ENCODE data around the gene PRMT1. TPM values are rescaled to one million over a fixed set of nuclear protein-coding genes. Genes with fewer than 3 reads are reported as not detected.

Gene PRMT1
- total and polyA plus RNA-seq, 4 donors = 35.1 to 67.2 (median 53.8) TPM

DNA sequence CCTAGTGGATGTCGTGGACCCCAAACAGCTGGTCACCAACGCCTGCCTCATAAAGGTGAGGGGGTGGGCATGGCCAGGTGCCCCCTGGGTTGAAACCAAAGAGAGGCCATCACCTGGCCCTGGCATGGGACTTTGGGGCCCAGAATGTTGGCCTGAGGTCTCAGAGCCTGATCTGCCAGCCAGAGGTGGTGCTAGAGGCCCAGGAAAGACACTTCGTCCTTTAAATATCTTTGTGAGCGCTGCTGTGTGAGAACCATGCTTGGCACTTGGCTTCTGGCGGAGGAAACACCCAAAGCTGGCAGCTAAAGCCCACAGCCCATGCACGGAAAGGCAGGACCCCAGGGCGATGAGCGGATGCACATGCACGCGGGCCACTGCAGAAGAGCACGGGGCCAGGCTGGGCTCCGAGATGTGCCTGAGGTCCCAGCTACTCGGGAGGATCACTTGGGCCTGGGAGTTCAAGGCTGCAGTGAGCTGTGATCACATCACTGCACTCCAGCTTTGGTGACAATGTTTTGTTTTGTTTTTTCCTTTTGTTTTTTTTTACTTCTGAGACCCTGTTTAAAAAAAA, 8.0 kb downstream of the PRMT1 start (continued):
- TF ChIP-seq MAX (IDR thresholded peaks at IDR 0.05) = no peak

- Histone ChIP-seq H3K9me3 (ENCODE audit: control insufficient read depth in 4 of 4, low read length in 3 of 4) (no peaks in the 10 kb centered on the region), H3K27me3 (ENCODE audit: control insufficient read depth in 4 of 4, insufficient read depth in 4 of 4, low read length in 3 of 4) (no peaks in the 10 kb centered on the region), H3K36me3 (ENCODE audit: control insufficient read depth in 4 of 4, insufficient read depth in 3 of 4, low read depth in 1 of 4, low read length in 3 of 4) (peaks cover 6 to 49% (median 16%) of the 10 kb centered on the region in 4 donors), H3K27ac (ENCODE audit: low read depth in 1 of 2, low read length in 2 of 2) (no peak overlapping the region), H3K4me3 (ENCODE audit: low read depth in 1 of 3, low read length in 3 of 3) (no peak overlapping the region), H3K4me1 (ENCODE audit: control insufficient read depth in 4 of 4, insufficient read depth in 4 of 4, low read length in 3 of 4) (peaks cover 3 to 31% (median 17%) of the 10 kb centered on the region in 4 donors), H3K9ac (ENCODE audit: low read depth in 1 of 2, low read length in 2 of 2) (no peak overlapping the region)
- WGBS = 76% methylated on average over 23 of the region's 23 CpGs
- no peak for DNase-seq (ENCODE audit: low spot score)
- no peak for TF ChIP-seq FOXA2 (IDR thresholded peaks at IDR 0.05)
- TF ChIP-seq JUND (IDR thresholded peaks at IDR 0.05) = no peak
- no peak for TF ChIP-seq FOXA1 (IDR thresholded peaks at IDR 0.05)
Observed at GRCh38 chr19:49685845-49686332, 8.8 kb downstream of the PRMT1 start.

DNA sequence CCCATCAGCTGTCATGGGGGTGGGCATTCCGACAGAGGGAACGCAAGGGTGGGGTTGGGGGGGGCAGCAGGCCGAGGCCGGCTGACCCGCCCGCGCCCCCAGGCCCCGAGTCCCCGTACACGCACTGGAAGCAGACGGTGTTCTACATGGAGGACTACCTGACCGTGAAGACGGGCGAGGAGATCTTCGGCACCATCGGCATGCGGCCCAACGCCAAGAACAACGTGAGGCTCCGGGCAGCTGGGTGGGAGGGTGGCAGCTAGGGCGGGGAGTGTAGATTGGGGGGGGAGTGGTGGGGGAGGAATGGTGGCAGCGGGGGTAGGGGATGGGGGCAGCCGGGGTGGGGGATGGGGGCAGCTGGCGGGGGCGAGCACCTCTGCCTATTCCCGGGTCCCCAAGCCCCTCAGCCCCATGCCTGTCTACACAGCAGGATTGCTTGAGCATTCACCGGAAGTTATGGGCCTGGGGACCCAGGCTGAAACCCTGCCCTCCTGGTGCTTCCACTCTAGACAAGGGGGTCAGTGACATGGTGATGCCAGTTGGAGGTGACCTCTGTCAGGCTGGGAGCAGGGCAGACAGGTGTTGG, 9.5 kb downstream of the PRMT1 start:
- Histone ChIP-seq H3K27ac (ENCODE audit: low read depth in 1 of 2, low read length in 2 of 2) (no peak overlapping the region), H3K36me3 (ENCODE audit: control insufficient read depth in 4 of 4, insufficient read depth in 3 of 4, low read depth in 1 of 4, low read length in 3 of 4) (peaks cover 6 to 49% (median 16%) of the 10 kb centered on the region in 4 donors), H3K9me3 (ENCODE audit: control insufficient read depth in 4 of 4, low read length in 3 of 4) (no peaks in the 10 kb centered on the region), H3K4me3 (ENCODE audit: low read depth in 1 of 3, low read length in 3 of 3) (no peak overlapping the region), H3K4me1 (ENCODE audit: control insufficient read depth in 4 of 4, insufficient read depth in 4 of 4, low read length in 3 of 4) (peaks cover 3 to 35% (median 16%) of the 10 kb centered on the region in 4 donors), H3K27me3 (ENCODE audit: control insufficient read depth in 4 of 4, insufficient read depth in 4 of 4, low read length in 3 of 4) (no peaks in the 10 kb centered on the region), H3K9ac (ENCODE audit: low read depth in 1 of 2, low read length in 2 of 2) (no peak overlapping the region)
- TF ChIP-seq YY1 (IDR thresholded peaks at IDR 0.05) (no peak), SP1 (IDR thresholded peaks at IDR 0.05) (no peak), HNF4A (conservative IDR thresholded peaks at IDR 0.05) (no peak), RXRA (IDR thresholded peaks at IDR 0.05) (no peak), GABPA (IDR thresholded peaks at IDR 0.05 in 1 of 2, conservative IDR thresholded peaks at IDR 0.05 in 1 of 2) (no peak), NR2F2 (IDR thresholded peaks at IDR 0.05) (no peak)
- TF ChIP-seq, protein P1, sequence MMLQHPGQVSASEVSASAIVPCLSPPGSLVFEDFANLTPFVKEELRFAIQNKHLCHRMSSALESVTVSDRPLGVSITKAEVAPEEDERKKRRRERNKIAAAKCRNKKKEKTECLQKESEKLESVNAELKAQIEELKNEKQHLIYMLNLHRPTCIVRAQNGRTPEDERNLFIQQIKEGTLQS (IDR thresholded peaks at IDR 0.05) = no peak
- TF ChIP-seq, protein P2, sequence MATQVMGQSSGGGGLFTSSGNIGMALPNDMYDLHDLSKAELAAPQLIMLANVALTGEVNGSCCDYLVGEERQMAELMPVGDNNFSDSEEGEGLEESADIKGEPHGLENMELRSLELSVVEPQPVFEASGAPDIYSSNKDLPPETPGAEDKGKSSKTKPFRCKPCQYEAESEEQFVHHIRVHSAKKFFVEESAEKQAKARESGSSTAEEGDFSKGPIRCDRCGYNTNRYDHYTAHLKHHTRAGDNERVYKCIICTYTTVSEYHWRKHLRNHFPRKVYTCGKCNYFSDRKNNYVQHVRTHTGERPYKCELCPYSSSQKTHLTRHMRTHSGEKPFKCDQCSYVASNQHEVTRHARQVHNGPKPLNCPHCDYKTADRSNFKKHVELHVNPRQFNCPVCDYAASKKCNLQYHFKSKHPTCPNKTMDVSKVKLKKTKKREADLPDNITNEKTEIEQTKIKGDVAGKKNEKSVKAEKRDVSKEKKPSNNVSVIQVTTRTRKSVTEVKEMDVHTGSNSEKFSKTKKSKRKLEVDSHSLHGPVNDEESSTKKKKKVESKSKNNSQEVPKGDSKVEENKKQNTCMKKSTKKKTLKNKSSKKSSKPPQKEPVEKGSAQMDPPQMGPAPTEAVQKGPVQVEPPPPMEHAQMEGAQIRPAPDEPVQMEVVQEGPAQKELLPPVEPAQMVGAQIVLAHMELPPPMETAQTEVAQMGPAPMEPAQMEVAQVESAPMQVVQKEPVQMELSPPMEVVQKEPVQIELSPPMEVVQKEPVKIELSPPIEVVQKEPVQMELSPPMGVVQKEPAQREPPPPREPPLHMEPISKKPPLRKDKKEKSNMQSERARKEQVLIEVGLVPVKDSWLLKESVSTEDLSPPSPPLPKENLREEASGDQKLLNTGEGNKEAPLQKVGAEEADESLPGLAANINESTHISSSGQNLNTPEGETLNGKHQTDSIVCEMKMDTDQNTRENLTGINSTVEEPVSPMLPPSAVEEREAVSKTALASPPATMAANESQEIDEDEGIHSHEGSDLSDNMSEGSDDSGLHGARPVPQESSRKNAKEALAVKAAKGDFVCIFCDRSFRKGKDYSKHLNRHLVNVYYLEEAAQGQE (IDR thresholded peaks at IDR 0.05) = no peak
- DNase-seq (ENCODE audit: low spot score) = no peak
- 96% methylated on average over 27 of the region's 27 CpGs for WGBS

GRCh38 chr19:49687150-49687549, 10.1 kb downstream of the PRMT1 start:
- Histone ChIP-seq H3K36me3 (ENCODE audit: control insufficient read depth in 4 of 4, insufficient read depth in 3 of 4, low read depth in 1 of 4, low read length in 3 of 4) (peaks cover 3 to 44% (median 12%) of the 10 kb centered on the region in 4 donors), H3K9ac (ENCODE audit: low read depth in 1 of 2, low read length in 2 of 2) (no peak overlapping the region), H3K27me3 (ENCODE audit: control insufficient read depth in 4 of 4, insufficient read depth in 4 of 4, low read length in 3 of 4) (no peaks in the 10 kb centered on the region), H3K9me3 (ENCODE audit: control insufficient read depth in 4 of 4, low read length in 3 of 4) (no peaks in the 10 kb centered on the region), H3K4me3 (ENCODE audit: low read depth in 1 of 3, low read length in 3 of 3) (no peak overlapping the region), H3K27ac (ENCODE audit: low read depth in 1 of 2, low read length in 2 of 2) (no peak overlapping the region), H3K4me1 (ENCODE audit: control insufficient read depth in 4 of 4, insufficient read depth in 4 of 4, low read length in 3 of 4) (peaks cover 3 to 36% (median 16%) of the 10 kb centered on the region in 4 donors)
- no peak for DNase-seq (ENCODE audit: low spot score)
- 81% methylated on average over 12 of the region's 12 CpGs for WGBS
- TF ChIP-seq FOXA1 (IDR thresholded peaks at IDR 0.05) (no peak), MAX (IDR thresholded peaks at IDR 0.05) (no peak), FOXA2 (IDR thresholded peaks at IDR 0.05) (no peak), YY1 (IDR thresholded peaks at IDR 0.05) (no peak), RXRA (IDR thresholded peaks at IDR 0.05) (no peak), NR2F2 (IDR thresholded peaks at IDR 0.05) (no peak), EGR1 (IDR thresholded peaks at IDR 0.05; ENCODE audit: low read depth in 2 of 2) (no peak)
- TF ChIP-seq, protein P1 (IDR thresholded peaks at IDR 0.05) = no peak
- TF ChIP-seq, protein P2 (IDR thresholded peaks at IDR 0.05) = no peak

All from liver (tissue), 9 donors.